Gastrocnemius medialis (tissue), 4 donors: Measurements from ENCODE around the gene HLA-F. TPM values are rescaled to one million over a fixed set of nuclear protein-coding genes. Genes with fewer than 3 reads are reported as not detected.

Experiments used
- ATAC-seq, 2 donors: fragments of 150-250 bp; one replicate each; pipeline ENCODE4 v1.9.1; 2016
- DNase-seq, 2 donors: peaks; one replicate each; pipeline ENCODE4 v3.0.0-alpha.2; 2019
- H3K27ac ChIP-seq, 4 donors: fragments of 200-600 bp; sonication (generic); 1 replicate in 1 of 4; 2 replicates in 3 of 4; pipeline ENCODE4 v1.5.1; 2016 to 2018; ENCODE audit warnings: mild to moderate bottlenecking in 2 of 4, moderate library complexity in 1 of 4
- H3K27me3 ChIP-seq, 3 donors: fragments of 200-600 bp; sonication (generic) in 2 of 3; 1 replicate in 1 of 3; 2 replicates in 2 of 3; pipeline versions ENCODE4 v1.5.1 to v1.6.0; 2016 to 2019; ENCODE audit warnings: mild to moderate bottlenecking in 1 of 3, moderate library complexity in 1 of 3
- H3K36me3 ChIP-seq, 2 donors: fragments of 200-600 bp; sonication (generic) in 1 of 2; one replicate each; pipeline ENCODE4 v1.5.1; 2017 to 2018
- H3K4me1 ChIP-seq, 2 donors: fragments of 200-600 bp; sonication (generic) in 1 of 2; one replicate each; pipeline ENCODE4 v1.5.1; 2016 to 2017; ENCODE audit warnings: mild to moderate bottlenecking in 2 of 2
- H3K4me3 ChIP-seq, 4 donors: fragments of 200-600 bp; sonication (generic) in 3 of 4; 1 replicate in 1 of 4; 2 replicates in 3 of 4; pipeline ENCODE4 v1.5.1; 2016 to 2019; ENCODE audit warnings: mild to moderate bottlenecking in 2 of 4
- H3K9me3 ChIP-seq, 3 donors: fragments of 200-600 bp; sonication (generic) in 2 of 3; 1 replicate in 1 of 3; 2 replicates in 2 of 3; pipeline ENCODE4 v1.5.1; 2016 to 2019
- POLR2A ChIP-seq, 2 donors: fragments of 450-650 bp; IDR thresholded peaks; one replicate each; pipeline ENCODE4 v1.6.1; 2017; ENCODE audit warnings: antibody characterized with exemption in 2 of 2, mild to moderate bottlenecking in 2 of 2, moderate library complexity in 2 of 2
- in situ Hi-C, 4 donors: fragments of 200-750 bp; cut with MboI; loops; one replicate each; pipeline versions ENCODE4 v1.15.0 to v1.8.0; 2017; ENCODE audit warnings: low sequenced_read_pairs in 4 of 4
- intact Hi-C: fragments of 100-400 bp; cut with DNase I; formaldehyde crosslinking; loops from one replicate; pipeline ENCODE4 v1.15.1; 2023; ENCODE audit warnings: low total_unique reads
- total RNA-seq, 4 donors: library from RNA; depleted of rRNA; stranded (reverse); fragments of >200 nt; gene quantifications; one replicate each; pipeline versions ENCODE4 v1.1.0 to v1.2.3, GENCODE V29; 2016
- TF ChIP-seq, protein P1 (sequence below), 5 experiments: fragments of 450-650 bp in 3 of 5; fragments of 200-600 bp in 2 of 5; sonication (generic) in 2 of 5; IDR thresholded peaks in 4 of 5; conservative IDR thresholded peaks in 1 of 5; 1 replicate in 4 of 5; 2 replicates in 1 of 5; pipeline ENCODE4 v1.5.1; 2016 to 2019; ENCODE audit warnings: antibody characterized with exemption in 5 of 5, mild to moderate bottlenecking in 3 of 5, moderate library complexity in 3 of 5

HLA-F gene
- total RNA-seq, 4 donors from 2014 or later, result 9.6 to 22.1 (median 13.0) TPM

DNA sequence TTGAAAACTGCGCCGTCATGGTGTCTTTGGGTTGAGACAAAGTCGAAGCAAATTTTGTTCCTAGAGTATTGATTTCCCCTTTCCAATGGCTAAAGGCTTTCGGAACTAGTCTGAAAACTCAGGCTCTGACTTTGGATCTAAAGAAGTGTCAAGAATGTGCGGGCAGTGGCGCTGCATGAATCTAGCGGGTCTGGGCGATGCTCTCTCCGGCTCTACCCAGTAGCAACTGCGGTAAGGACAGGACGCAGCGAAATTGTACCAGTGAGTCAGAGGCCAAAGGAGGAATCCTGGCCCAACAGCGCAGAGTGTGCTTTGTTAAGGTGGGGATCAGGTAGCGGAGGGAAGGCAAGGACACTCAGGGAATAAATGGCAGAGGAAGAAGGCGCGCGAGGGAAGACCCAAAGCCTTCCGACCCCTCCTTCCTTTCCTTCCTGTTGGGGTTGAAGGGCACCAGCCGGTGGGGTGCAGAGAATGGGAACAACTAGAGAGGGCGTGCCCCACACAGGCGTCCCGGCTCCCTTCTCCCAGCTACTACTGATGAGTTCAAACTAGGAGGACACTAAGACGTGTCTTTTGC is 32.1 kb downstream of the HLA-F start:
- ATAC-seq (no peak), DNase-seq (no peak)
- H3K4me3 ChIP-seq, result no peak overlapping the region
- in situ Hi-C loops, result no loop called here
- H3K4me1 ChIP-seq, result peaks cover 8 to 11% of the 10 kb centered on the region in 2 donors
- H3K36me3 ChIP-seq, result no peaks in the 10 kb centered on the region
- TF ChIP-seq, protein P1, sequence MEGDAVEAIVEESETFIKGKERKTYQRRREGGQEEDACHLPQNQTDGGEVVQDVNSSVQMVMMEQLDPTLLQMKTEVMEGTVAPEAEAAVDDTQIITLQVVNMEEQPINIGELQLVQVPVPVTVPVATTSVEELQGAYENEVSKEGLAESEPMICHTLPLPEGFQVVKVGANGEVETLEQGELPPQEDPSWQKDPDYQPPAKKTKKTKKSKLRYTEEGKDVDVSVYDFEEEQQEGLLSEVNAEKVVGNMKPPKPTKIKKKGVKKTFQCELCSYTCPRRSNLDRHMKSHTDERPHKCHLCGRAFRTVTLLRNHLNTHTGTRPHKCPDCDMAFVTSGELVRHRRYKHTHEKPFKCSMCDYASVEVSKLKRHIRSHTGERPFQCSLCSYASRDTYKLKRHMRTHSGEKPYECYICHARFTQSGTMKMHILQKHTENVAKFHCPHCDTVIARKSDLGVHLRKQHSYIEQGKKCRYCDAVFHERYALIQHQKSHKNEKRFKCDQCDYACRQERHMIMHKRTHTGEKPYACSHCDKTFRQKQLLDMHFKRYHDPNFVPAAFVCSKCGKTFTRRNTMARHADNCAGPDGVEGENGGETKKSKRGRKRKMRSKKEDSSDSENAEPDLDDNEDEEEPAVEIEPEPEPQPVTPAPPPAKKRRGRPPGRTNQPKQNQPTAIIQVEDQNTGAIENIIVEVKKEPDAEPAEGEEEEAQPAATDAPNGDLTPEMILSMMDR (IDR thresholded peaks at IDR 0.05 in 4 of 5, conservative IDR thresholded peaks at IDR 0.05 in 1 of 5), result no peak
- no peak for TF ChIP-seq POLR2A (IDR thresholded peaks at IDR 0.05)
- H3K27me3 ChIP-seq, result peaks cover 3 to 13% (median 5%) of the 10 kb centered on the region in 3 donors
- H3K27ac ChIP-seq, result no peak overlapping the region
- H3K9me3 ChIP-seq, result no peaks in the 10 kb centered on the region
- intact Hi-C loops, result no loop called here

DNA sequence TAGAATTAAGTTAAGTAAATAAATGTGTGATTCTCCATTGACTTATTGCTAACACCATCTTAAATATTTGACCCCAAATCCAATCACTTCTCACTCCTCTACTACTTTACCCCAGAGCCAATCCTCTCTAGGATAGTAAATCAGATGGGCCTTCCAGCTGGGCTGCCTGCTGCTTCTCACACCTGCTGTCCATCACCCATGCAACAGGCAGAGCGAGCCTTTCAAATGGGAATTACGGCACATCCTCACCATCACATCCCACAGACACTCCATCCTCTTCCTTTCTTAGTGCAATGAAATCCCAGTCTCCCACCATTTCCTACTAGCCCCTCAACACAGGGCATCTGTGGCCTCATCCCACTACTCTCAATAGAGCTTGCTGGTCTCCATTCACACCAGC is 34.0 kb downstream of the HLA-F start:
- intact Hi-C loops, result no loop called here
- H3K27me3 ChIP-seq, result peaks cover 3 to 13% (median 5%) of the 10 kb centered on the region in 3 donors
- DNase-seq, result no peak
- H3K4me3 ChIP-seq, result no peak overlapping the region
- H3K36me3 ChIP-seq, result no peaks in the 10 kb centered on the region
- H3K27ac ChIP-seq, result no peak overlapping the region
- ATAC-seq, result no peak
- peaks cover 5 to 7% of the 10 kb centered on the region in 2 donors for H3K4me1 ChIP-seq
- in situ Hi-C loops, result no loop called here
- no peaks in the 10 kb centered on the region for H3K9me3 ChIP-seq
- TF ChIP-seq, protein P1 (IDR thresholded peaks at IDR 0.05 in 4 of 5, conservative IDR thresholded peaks at IDR 0.05 in 1 of 5), result no peak
- TF ChIP-seq POLR2A (IDR thresholded peaks at IDR 0.05), result no peak

DNA sequence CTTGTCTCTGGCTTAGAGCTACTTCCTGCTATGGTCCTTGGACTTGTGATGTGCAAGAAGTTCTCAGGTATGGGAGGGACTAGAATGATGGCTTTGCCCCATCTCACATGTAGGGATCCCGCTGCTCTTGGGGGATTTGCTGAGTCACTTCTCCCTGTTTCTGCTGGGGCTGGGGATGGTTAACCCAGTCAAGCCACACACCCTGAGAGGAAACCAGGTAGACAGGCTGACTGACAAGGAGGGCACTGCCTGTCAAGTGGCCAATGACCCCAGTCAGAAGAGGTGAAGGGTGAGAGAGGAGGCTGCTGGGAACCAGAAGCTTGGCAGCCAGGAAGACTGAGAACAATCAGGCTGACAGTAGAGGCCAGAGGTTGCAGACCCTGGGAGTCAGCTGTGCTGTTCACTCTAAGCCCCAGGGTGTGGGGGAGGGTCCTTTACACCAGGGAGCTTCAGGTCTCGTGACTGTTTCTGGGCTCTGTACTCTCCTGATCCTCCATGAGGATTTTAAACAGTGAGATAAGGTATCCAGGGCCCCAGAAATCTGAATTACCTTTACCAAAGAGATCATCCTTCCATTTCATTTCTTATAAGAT is 34.6 kb downstream of the HLA-F start:
- H3K4me1 ChIP-seq, result peaks cover 5 to 7% of the 10 kb centered on the region in 2 donors
- H3K4me3 ChIP-seq, result no peak overlapping the region
- H3K9me3 ChIP-seq, result no peaks in the 10 kb centered on the region
- H3K27ac ChIP-seq, result no peak overlapping the region
- in situ Hi-C loops (no loop called here), intact Hi-C loops (no loop called here)
- peaks cover 3 to 13% (median 5%) of the 10 kb centered on the region in 3 donors for H3K27me3 ChIP-seq
- ATAC-seq (no peak), DNase-seq (no peak)
- TF ChIP-seq, protein P1 (IDR thresholded peaks at IDR 0.05 in 4 of 5, conservative IDR thresholded peaks at IDR 0.05 in 1 of 5), result no peak
- no peak for TF ChIP-seq POLR2A (IDR thresholded peaks at IDR 0.05)
- no peaks in the 10 kb centered on the region for H3K36me3 ChIP-seq

DNA sequence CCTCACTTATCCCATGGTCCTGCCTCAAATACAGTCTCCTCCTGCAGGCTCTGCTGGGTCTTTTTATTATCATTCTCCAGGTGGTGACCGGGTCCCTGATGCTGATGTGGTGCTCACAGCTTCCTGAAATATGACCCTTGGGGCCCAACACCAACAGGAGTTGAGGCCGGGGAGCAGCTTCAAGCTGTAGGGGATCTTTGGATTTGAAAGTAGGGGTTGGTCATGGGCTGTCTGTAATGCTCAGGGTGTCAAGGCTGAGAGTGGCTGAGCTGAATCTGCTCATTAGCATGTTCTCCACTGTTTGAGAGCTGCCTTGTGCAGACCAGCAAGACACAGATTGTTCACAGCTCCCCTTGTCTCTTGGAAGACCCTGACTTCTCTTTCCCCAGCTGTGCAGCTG is 35.5 kb downstream of the HLA-F start:
- H3K9me3 ChIP-seq, result no peaks in the 10 kb centered on the region
- in situ Hi-C loops, result no loop called here
- no peak overlapping the region for H3K27ac ChIP-seq
- H3K36me3 ChIP-seq, result no peaks in the 10 kb centered on the region
- no peak overlapping the region for H3K4me3 ChIP-seq
- H3K27me3 ChIP-seq, result peaks cover 3 to 13% (median 5%) of the 10 kb centered on the region in 3 donors
- intact Hi-C loops, result no loop called here
- no peak for ATAC-seq
- TF ChIP-seq, protein P1 (IDR thresholded peaks at IDR 0.05 in 4 of 5, conservative IDR thresholded peaks at IDR 0.05 in 1 of 5), result no peak
- TF ChIP-seq POLR2A (IDR thresholded peaks at IDR 0.05), result no peak
- H3K4me1 ChIP-seq, result no peaks in the 10 kb centered on the region
- DNase-seq, result no peak
